ENCODE results near the gene TNFSF4. TPM values are rescaled to one million over a fixed set of nuclear protein-coding genes. Genes with fewer than 3 reads are reported as not detected.

Gene TNFSF4
- total and polyA plus RNA-seq, 2 of the 4 experiments (the other 2 are of a cell fraction): 13.4 to 19.7 TPM

GRCh38 chr1:173134029-173134428, 73.1 kb downstream of the TNFSF4 start:
- H3K4me3 ChIP-seq (ENCODE audit: insufficient read depth, low read depth, low read length): no peak overlapping the region
- no peaks in the 10 kb centered on the region for H4K20me1 ChIP-seq (ENCODE audit: insufficient read depth, low read length)
- 0 out of 2 replicates have a peak, but pooled peaks cover 2% of the 10 kb centered on the region for H3K9me1 ChIP-seq (ENCODE audit: insufficient read depth, low read length)
- TF ChIP-seq BHLHE40 (IDR thresholded peaks at IDR 0.05; ENCODE audit: low read depth, low read length) (no peak), FOS (IDR thresholded peaks at IDR 0.05; ENCODE audit: low read depth, low read length) (peak; percentile 32; the same call in 1 of the 2 replicates), CEBPB (IDR thresholded peaks at IDR 0.05; ENCODE audit: low read depth, low read length) (no peak), USF2 (IDR thresholded peaks at IDR 0.05; ENCODE audit: low read depth, low read length) (no peak), CHD1 (IDR thresholded peaks at IDR 0.05; ENCODE audit: low read depth, low read length) (no peak), MAZ (IDR thresholded peaks at IDR 0.05; ENCODE audit: borderline replicate concordance, low read depth, low read length) (no peak), MXI1 (IDR thresholded peaks at IDR 0.05; ENCODE audit: borderline replicate concordance, low read depth, low read length) (no peak)
- no peak overlapping the region for H2BK120ac ChIP-seq (ENCODE audit: low read depth, low read length)
- no peak overlapping the region for H3K4ac ChIP-seq (ENCODE audit: low read depth, low read length)
- peak; percentile 87 for DNase-seq
- no peak overlapping the region for H2AK9ac ChIP-seq (replicated peaks; ENCODE audit: low read depth, low read length, poor library complexity)
- H3K4me1 ChIP-seq (ENCODE audit: control insufficient read depth, insufficient read depth, low read length): no peaks in the 10 kb centered on the region; the same call in 1 of the 2 replicates
- no peaks in the 10 kb centered on the region for H3K79me1 ChIP-seq (ENCODE audit: low read depth in 1 of 2, low read length in 2 of 2)
- no peaks in the 10 kb centered on the region for H3K36me3 ChIP-seq (ENCODE audit: control insufficient read depth, insufficient read depth, low read length)
- H2BK15ac ChIP-seq (ENCODE audit: low read depth, low read length): no peak overlapping the region
- H3K9ac ChIP-seq (ENCODE audit: low read depth, low read length): no peak overlapping the region
- no peaks in the 10 kb centered on the region for H3K9me3 ChIP-seq (ENCODE audit: control insufficient read depth, insufficient read depth, low read length)
- H2AK5ac ChIP-seq (ENCODE audit: low read depth, low read length): no peak overlapping the region
- no peak overlapping the region for H4K5ac ChIP-seq (ENCODE audit: low read depth, low read length)
- in situ Hi-C loops (cut with MboI; ENCODE audit: low sequenced_read_pairs): no loop called here
- no peak overlapping the region for H2BK5ac ChIP-seq (ENCODE audit: low read depth, low read length, poor library complexity, severe bottlenecking)
- H3K56ac ChIP-seq (ENCODE audit: extremely low read depth, insufficient read depth, low read length): no peak overlapping the region
- no peak overlapping the region for H3K27ac ChIP-seq (ENCODE audit: insufficient read depth, low read length)
- no peak overlapping the region for H3K4me2 ChIP-seq (ENCODE audit: low read depth, low read length)
- POLR2A ChIA-PET (ENCODE audit: unreplicated experiment): no interaction called here
- no peaks in the 10 kb centered on the region for H3K27me3 ChIP-seq (ENCODE audit: control insufficient read depth, insufficient read depth, low read length)
- H3K14ac ChIP-seq (replicated peaks; ENCODE audit: low read depth, low read length): no peak overlapping the region
- dilution Hi-C loops (cut with HindIII; ENCODE audit: low sequenced_read_pairs, unreplicated experiment): no loop called here
- WGBS, 2 experiments (ENCODE audit: extremely low coverage in 2 of 2, insufficient read length in 1 of 2): 100% methylated on average over 1 of the region's 4 CpGs; no CpG with 5 or more reads in 1 of the 2 experiments
- H4K91ac ChIP-seq (ENCODE audit: insufficient read depth, low read depth, low read length): no peak overlapping the region
- H3K18ac ChIP-seq (ENCODE audit: low read depth, low read length): no peak overlapping the region
- CTCF ChIA-PET: no interaction called here
- no peak overlapping the region for H2BK20ac ChIP-seq (ENCODE audit: low read depth, low read length)
- intact Hi-C loops (cut with micrococcal nuclease): no loop called here
- no peak overlapping the region for H3K23ac ChIP-seq (ENCODE audit: low read depth, low read length)
- H4K8ac ChIP-seq (ENCODE audit: low read depth in 2 of 2, low read length in 2 of 2): no peak overlapping the region
- no peak overlapping the region for H2AFZ ChIP-seq (replicated peaks; ENCODE audit: low read length, poor library complexity)
- BruUV-seq (replicated peaks): no TSS peak
- ATAC-seq (ENCODE audit: low read depth): peak; percentile 64; the same call in 1 of the 2 replicates

Other genes with a start within 250 kb of the TNFSF4 start
- 0.18 and 0.28 TPM in 2 replicates for gene TNFSF18, start 156.4 kb downstream of the TNFSF4 start, total RNA-seq (2012; rRNA removed)
- 0.04 and 0.12 TPM in 2 replicates for gene TNFSF18, start 156.4 kb downstream of the TNFSF4 start, polyA plus RNA-seq (2012; rRNA removed)